Choroid plexus epithelial cell (primary cell): ENCODE data around the gene EML4.
"Not testable (repeated sequence)": the region's sequence is repeated elsewhere in the genome, so short reads cannot be mapped to it uniquely, and the experiment has no call there.

ENCODE experiments used
- DNase-seq: peaks from one replicate; pipeline ENCODE4 v3.0.0-alpha.2; 2010; ENCODE audit warnings: low read depth
- H3K4me3 ChIP-seq: 2 replicates; pipeline ENCODE4 v1.5.1; 2011; ENCODE audit warnings: low read depth, mild to moderate bottlenecking, control low read depth, low read length, moderate library complexity
- TF ChIP-seq, protein P1 (sequence below): conservative IDR thresholded peaks from 2 replicates; pipeline ENCODE4 v1.5.1; 2011; ENCODE audit warnings: low read depth, mild to moderate bottlenecking, control low read depth, inconsistent platforms, low read length, moderate library complexity

Gene EML4

DNA sequence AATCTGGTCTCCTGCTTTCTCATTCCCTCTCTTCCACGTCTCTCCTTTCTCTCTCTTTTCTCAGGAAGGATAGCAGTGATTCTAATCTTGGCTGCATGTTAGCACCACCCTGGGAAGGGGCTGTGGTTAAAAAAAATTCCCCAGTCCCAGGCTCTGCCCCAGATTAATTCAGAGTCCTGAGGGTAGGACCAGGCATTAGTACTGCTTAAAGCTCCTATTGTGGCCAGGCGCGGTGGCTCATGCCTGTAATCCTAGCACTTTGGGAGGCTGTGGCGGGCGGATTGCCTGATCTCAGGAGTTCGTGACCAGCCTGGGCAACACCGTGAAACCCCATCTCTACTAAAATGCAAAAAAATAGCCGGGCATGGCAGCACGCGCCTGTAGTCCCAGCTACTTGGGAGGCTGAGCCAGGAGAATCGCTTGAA is 35.4 kb upstream of the EML4 start:
- no peak overlapping the region for H3K4me3 ChIP-seq
- DNase-seq, result no peak

DNA sequence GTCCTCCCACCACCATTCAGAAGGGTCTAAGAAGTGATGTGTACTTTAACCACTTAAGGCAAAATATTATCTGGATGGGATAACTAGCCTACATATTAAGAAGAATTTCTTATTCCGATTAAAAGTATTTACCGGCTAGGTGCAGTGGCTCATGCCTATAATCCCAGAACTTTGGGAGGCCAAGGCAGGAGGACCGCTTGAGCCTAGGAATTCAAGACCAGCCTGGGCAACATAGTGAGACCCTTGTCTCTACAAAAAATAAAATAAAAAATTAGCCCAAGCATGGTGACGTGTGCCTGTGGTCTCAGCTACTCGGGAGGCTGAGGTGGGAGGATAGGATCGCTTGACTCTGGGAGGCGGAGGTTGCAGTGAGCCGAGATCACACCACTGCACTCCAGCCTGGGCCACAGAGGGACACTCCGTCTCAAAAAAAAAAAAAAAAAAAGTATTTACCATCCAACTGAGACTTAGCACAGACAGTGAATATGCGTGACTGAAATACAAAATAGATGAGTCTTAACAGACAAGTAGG is 34.7 kb upstream of the EML4 start:
- not testable (repeated sequence) for H3K4me3 ChIP-seq, DNase-seq

More for the DNA sequence above, 35.4 kb upstream of the EML4 start:
- TF ChIP-seq, protein P1, sequence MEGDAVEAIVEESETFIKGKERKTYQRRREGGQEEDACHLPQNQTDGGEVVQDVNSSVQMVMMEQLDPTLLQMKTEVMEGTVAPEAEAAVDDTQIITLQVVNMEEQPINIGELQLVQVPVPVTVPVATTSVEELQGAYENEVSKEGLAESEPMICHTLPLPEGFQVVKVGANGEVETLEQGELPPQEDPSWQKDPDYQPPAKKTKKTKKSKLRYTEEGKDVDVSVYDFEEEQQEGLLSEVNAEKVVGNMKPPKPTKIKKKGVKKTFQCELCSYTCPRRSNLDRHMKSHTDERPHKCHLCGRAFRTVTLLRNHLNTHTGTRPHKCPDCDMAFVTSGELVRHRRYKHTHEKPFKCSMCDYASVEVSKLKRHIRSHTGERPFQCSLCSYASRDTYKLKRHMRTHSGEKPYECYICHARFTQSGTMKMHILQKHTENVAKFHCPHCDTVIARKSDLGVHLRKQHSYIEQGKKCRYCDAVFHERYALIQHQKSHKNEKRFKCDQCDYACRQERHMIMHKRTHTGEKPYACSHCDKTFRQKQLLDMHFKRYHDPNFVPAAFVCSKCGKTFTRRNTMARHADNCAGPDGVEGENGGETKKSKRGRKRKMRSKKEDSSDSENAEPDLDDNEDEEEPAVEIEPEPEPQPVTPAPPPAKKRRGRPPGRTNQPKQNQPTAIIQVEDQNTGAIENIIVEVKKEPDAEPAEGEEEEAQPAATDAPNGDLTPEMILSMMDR, result no peak

DNA sequence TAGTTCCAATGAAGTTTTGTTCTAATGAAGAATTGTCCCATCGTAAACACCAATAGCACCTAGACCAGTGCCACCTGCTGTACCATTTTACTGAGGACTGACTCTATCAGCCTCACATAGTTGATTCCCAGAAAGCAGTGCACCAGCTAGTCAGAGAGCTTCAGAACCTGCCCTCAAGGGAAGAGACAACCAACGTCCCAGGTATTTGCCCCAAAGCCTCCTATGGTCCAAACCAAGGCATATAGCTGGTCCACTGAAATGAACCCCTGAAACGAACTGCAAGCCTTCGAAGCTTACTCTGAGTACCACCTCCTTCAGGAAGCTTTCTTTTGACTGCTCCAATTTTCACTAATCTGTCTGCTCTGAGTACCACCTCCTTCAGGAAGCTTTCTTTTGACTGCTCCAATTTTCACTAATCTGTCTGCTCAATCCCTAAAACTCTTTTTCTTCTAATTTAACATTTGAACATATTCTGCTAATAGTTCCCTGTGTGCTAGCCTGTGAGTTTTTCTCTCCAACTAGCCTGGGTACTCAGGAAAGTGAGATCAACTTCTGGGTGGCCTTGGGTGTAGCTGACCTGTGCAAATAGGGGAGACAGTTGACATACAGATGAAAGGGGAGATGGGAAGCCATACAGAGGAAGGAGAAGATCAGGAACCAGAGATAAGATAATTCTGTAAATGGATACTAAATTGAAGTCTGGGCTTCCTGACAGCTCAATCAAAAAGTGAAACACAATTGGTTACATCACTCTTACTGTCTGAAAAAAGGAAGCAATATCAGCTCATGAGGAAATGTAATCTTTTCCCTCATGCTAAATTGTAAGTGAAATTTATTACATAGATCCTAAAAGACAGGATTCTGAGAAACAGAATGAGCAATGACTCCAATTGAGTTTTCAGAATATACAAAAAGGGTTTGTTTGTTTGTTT is 33.5 kb upstream of the EML4 start:
- H3K4me3 ChIP-seq, result no peak overlapping the region
- DNase-seq, result no peak
- TF ChIP-seq, protein P1, result no peak

DNA sequence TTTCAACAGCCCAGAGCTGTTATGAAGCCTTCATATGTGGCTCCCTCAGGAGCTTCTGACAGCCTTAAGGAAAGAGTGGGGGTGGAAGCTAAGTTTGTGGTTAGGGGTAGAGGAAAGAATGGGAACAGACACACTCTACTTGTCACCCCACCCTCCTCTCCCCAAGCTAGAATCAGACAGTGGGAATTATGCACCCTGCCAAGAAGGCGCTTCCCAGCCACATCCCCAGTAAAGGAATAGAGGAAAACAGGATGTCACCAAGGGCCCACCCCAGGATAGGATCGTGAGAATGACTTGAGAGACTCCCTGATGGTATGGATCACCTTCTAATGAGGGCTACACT is 32.4 kb upstream of the EML4 start:
- no peak overlapping the region for H3K4me3 ChIP-seq
- no peak for DNase-seq
- TF ChIP-seq, protein P1, result no peak

DNA sequence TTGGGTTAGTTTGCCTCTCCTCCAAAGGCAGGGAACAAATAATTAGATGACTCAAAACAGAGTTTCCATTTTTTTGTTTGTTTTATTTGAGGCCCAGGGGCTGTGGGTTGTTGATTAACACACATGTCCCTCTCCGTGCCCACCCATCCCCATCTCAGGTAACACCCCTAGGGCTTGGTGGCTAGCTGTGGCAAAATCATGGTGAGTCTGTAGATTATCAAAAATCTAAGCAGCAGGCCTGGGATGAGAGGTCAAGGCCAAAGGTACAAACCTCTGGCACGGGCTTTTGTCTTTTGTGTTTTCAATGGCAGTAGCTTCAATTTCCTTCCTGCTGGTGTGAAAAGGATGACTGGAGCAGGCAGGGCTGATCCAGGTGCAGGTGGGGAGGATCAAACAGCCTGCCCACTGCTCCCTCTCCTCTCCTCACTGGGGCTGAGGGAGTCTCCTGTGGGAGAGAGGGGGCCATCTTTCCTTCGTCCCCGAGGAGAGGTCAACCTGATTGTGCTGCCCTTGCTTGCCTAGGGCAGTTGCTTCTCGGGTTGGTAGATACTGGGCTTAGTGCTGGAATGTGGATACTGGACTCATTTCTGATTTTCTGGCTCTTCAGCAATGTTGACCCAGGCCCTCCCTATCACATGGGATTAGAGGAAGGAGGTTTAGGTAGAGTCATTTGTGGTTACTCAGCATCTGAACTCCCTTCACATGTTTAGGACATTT is 31.9 kb upstream of the EML4 start:
- TF ChIP-seq, protein P1, result no peak
- no peak overlapping the region for H3K4me3 ChIP-seq
- no peak for DNase-seq

DNA sequence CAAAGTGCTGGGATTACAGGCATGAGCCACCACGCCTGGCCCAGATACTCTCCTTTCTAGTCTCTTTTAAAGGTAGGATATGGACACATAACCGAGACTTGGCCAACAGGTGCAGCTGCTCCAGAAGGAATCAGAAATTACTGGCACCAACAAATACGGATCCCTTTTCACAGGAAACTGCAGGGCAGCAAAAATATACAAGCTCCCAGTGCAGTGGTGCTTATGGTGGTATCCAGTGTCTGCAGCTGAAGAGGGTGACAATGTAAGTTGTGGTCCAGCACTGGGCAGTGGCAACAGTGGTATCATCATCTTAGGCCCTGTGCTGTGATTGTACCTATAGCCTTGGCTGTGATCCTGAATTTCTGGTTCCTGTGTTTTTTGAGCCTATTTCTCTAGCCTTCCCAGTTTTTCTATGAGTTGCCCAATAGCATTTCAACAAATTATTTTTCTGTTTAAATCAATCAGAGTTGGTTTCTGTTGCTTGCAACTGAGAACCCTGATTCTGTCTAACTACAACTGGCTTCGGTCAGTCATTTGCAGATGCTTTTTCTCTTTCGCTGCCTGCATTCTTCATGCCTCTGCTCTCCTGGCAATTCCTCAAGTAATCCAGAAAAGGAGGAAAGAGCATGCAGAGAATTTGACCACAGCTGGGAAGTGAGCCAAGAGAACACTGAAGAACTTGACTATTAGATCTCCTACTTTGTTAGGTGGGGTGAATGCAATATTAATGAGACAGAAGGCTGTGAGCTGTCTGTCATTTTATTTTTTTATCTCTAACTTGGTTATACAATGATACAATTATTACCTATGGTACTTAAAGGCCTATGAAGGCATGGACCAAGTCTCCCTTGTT is 30.8 kb upstream of the EML4 start:
- peak; percentile 99 for DNase-seq
- TF ChIP-seq, protein P1, result no peak
- no peak overlapping the region for H3K4me3 ChIP-seq

DNA sequence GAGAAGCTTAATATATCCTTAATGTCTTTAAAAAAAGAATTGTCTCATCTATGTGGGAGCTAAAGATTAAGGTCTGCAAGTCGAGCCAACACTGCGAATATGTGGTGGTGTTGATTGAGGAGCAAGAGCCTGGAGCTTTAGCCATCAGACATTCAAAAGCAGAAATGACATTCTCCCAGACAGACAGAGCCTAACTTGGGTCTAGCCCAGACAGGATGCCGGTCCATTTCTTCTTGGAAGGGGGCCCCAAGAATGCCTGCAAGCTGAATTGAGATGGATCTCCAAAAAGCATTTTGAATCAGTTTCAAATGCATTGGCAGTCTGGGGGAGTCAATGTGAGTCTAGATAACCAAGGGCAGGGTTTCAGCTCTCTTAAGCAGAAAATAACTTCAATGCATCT is 30.1 kb upstream of the EML4 start:
- peak; percentile 30 for DNase-seq
- H3K4me3 ChIP-seq, result no peak overlapping the region
- TF ChIP-seq, protein P1, result no peak
